HG02571 (cell line): ENCODE measurements around the gene MSN.
A peak's percentile ranks its signal among the peaks of the same experiment; 100 is the strongest.

Source experiments
- ATAC-seq: cut with Tn5 transposase; IDR thresholded peaks from one replicate; pipeline ENCODE4 v1.9.1; 2021; ENCODE audit warnings: mild to moderate bottlenecking, moderate library complexity; ENCODE audit not compliant: unreplicated experiment

Gene MSN

DNA sequence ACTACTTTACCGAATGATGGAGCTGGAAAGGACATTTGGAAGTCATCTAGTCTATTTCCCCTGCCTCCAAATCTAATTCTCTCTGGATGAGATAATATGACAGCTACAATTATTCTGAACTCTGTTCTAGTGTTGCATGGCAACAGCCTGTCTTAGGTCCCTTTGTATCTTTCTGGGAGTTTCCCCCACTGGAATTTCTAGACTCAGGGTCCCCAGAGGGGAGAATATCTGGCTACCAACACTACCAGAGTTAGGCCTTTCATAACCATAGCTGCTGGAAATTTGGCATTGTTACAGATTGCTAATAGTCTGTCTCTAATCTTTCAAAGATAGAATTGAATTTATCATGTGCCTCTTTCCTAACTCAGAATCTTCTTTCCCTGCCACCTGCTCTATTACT, 4.5 kb downstream of the MSN start:
- no peak for ATAC-seq

DNA sequence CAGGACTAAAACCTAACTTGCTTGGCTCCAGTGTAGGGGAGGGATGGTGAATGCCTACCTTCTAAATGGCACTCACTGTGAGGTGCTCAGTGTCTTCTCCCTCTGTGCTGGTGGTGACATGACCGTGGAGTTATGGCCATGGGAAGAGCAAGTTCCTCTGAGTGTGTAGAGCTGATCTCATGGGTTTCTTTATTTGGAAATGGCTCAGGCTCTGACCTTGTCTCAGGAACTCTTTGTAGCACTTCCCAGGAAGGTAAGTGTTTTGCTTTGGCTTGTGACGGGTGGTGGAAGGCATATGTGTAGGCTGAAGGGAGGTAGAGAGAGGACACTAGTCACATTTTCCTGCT, 6.4 kb downstream of the MSN start:
- ATAC-seq, result no peak

DNA sequence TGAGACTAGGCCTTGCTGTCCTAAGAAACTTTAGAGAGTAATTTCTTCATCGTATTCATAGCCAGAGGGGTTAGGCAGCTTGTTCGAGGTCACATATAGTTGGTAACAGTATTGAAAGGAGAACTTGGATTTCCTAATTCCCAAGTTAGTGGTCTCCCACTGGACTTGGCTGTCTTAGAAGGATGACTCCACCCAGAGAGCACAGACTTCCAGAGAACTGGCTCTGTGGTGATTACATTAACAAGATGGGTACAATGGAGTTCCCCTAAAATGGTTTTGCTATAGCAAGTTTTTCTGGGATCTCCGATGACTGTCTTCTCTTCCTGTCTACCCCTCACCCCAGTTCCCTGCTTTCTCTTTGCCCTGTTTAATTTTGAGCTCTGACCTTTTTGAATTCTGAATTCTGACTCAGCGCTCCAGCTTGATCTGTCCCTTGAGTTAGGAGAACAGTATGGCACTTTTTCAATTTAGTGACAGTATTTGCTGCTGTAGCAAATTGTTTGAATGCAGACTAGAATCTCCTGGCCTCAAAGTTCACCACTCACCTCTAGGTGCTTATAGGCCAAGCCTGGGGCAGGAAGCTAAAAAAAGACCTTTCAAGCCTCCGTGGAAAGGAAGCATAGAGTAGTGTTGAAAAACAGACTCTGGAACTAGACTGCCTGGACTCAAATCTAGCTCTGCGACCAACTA, 6.9 kb downstream of the MSN start:
- no peak for ATAC-seq

DNA sequence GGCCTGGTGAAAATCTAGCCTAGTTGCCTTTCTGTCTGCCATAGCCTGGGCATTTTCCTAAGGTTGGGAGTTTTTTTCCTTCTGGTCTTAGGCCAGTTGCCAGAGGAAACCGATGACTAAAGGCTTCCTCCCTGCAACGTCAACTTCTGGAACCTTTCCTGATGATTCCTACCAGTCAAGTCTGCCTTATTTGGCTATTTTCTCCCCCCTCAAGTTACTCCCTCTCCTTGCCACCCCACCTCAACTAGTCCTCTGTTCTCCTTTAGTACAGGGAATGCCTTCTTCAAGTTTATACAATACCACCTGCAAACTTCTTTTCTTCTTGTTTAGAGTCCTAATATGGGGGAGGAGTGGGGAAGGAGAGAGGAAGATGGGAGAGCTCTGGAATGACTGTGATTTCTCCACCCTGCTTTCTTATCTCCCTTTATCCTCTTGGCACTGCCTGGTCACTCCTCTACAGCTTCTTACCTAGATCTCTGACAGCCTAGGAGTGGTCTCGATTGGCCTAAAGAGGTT, 10.6 kb downstream of the MSN start:
- ATAC-seq, result no peak

DNA sequence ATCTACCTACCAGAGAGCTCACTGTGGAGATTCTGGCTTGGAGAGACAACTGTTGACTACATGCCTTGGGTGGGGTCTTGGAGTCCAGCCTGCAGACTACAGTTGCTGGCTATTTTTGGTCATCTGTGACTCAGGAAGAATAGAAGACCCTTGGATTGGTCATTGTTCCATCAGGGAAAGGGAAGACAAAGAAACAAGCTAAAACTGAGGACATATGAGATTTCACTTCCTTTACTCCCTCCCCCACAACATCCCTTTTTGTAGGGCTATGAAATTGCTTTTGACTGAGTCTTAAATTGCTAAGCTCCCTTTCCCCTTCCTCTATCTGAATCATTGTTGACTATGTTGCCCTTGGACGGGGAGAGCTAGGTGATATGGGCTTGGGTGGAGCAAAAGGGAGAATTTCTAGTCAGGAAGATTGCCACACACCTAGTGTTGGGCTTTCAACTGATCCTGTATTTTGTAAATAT, 11.7 kb downstream of the MSN start:
- no peak for ATAC-seq

DNA sequence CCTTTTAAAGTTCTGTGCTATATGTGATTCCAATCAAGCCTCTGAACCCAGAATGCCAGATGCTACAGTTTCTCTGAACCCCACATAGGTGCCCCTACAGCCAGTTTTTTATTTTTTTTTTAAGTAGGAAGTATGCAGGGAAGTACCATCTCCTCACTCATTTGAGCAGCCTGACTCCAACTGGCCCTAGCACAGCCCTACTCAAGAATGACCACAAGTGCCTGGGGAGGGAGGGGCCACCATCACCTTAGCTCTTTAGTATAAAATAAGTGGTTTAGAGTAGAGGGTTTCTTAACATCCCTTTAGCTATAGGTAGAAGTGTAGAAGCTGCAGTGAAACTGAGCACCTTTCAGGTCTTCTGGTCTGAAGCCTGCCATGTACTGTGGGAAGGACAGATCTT, 14.4 kb downstream of the MSN start:
- no peak for ATAC-seq

DNA sequence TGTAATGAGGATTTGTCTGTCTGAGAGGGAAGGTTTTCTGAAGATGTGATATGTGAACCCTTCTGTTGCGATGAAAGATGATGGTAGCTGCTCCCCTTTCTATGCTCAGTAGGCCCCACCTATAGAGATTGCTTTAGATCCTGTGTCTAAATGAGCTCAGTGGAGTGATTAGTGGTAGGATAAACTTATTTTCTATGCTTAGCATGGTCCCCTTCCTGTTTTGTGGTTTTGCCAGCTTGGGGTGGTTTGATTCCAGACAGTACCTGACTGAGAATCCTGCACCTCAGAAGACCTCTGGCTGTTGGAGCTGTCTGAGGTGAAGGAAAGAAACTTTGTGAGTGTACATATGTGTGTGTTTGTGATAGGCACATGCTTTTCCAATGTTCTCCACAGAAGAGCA, 17.7 kb downstream of the MSN start:
- no peak for ATAC-seq

DNA sequence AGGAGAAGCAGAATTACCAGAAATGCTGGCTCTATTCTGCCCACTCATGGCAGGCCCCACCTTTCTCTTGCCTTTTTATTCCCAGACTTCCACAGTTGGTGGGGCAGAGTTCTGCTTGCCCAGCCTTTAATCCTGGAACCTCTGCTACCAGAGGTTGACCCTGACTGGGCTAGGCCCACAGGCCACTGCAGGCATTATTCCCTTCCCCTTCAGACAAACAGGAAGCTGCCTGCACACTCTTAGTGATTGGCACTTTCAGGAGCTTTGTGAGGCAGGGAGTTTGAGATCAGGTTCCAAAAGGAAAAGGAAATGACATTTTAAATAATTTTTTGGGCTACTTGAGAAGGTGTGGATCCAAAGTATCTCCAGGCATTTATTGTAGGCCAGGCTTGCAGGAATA, 18.8 kb downstream of the MSN start:
- ATAC-seq, result no peak

DNA sequence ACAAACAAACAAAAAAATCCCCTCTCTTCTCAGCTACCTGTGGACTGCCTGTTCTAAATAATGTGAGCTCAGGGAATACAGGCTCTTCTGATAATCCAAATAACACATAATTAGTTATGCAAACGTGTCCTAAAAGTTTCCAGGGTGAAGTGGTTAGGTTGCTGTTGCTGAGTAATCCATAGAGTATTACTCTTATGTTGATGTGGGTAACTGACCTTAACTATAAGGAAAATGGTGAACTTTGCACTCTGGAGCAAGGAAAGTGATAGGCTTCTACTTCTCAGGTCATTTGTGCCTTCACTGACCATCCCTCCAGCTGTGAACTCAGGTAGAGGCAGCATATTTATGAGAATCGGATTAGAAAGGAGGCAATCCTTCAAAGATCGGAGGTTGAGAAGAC, 19.9 kb downstream of the MSN start:
- no peak for ATAC-seq

DNA sequence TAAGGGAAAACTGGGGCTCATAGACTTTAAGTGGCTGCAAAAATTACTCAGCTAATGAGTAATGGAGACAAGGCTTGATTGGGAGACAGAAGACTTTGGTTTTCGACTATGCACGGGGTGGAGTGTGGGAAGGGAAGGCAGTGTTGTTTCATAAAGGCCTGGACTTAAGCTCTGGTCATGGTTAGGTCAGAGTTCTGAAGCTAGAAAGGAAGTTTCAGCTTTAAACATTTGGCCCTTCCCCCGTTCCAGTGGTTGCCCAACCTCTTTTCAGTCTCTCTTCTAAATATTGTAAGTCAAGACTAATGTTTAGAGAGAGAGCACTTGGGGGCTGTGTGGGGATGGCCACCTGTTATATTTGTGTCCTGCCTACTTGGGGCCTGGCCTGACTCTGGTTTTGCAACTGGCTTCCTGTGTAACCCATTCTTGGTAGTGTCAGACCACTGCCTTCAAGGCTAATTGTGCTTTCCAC, 21.0 kb downstream of the MSN start:
- ATAC-seq, result peak; percentile 74

DNA sequence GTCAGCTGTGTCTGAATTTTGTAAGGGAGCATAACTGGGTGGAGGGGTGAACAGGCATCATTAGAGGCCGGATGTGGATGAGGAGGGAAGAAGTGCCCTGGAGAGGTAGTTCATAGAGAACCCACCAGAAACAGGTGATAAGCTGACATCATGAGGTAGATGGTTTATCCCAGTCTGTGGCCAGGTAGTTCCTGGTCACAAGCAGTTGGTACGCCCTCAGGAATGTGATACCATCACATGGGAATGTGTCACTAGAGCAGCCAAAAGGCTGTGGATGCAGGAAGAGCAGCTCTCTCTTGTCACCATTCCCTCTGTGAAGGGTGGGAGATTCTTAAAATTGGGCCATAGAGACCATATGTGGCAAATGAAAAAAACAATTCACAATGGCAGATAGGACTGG, 21.9 kb downstream of the MSN start:
- ATAC-seq, result no peak

DNA sequence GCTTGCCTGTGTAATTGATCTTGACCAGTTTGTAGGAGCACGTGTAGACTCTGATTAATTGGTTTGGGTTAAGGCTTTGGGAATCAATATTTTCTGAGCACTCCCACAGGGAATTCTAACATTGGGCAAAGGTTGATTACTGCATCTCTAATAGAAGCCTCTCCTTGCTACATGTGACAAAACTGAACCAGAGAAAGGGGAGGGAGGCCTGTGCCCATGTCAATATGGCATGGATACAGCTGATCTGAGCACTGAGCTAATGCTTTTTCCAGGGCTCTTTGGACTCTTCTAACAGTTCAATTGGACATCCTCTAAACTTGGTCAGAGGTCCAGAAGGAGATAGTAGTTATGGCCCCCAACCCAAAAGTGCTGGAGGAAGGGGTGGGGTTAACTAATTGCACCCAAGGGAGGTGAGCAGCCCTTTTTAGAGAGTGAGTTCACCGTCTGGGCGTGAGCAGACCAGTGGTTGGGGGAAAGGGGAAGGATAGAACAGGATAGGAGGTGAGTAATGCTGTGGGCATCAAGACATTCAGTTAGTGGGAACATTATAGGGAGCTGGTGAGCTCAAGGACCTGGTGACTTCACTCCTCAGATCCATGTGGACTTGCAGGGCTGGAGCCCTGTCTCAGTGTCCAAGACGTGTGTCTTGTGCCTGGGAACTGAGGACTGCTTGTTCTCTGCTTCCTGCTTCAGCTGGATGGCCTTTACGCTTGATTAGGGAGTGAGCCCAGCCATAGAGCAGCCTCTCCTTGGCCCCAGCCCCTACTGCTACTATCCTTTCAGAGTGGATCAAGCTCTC, 22.8 kb downstream of the MSN start:
- ATAC-seq, result no peak

DNA sequence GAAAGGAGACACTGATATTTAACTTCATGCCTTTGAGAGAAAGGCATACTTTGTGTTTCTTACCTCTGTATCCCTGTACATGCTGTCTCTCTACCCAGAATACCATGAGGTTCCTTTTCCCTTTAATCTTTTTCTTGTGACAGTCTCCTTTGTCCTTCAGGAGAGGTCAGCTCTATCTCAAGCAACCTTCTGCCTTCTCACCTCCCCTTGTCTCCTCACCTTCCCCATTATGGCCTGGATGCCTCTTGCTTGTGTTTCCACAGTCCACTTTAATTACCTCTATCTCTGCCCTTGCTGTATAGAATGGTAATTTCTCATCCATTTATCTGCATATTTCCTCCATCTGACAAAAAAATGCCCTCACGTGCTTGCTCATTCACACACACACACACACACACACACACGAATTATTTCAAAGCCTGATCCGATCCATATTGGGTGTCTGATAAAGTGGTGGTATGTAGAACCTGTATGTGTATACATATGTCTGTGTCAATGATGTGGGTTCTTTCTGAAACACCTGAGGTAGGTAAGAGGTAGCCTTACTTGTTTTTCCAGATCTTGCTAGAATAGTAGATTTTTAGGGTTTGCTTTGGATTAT, 28.5 kb downstream of the MSN start:
- ATAC-seq, result no peak

DNA sequence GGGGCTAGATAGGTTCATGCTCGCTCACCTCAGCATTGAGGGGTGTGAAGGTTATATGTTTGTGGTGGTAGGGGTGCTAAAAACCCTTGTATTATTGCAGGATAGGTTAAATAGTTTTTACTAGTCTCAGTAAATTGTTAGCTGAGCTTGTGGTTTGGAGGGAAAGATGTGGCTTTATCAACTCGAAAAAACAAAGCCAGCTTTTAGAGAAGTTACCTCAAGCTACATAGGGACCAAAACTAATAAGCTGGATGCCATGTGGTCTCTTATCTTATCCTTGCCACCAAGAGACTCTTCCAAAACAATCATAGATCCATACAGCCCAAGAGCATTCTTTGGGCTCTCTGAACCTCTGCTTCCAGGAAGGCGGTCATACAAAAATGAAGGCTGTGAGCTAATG, 29.2 kb downstream of the MSN start:
- no peak for ATAC-seq

DNA sequence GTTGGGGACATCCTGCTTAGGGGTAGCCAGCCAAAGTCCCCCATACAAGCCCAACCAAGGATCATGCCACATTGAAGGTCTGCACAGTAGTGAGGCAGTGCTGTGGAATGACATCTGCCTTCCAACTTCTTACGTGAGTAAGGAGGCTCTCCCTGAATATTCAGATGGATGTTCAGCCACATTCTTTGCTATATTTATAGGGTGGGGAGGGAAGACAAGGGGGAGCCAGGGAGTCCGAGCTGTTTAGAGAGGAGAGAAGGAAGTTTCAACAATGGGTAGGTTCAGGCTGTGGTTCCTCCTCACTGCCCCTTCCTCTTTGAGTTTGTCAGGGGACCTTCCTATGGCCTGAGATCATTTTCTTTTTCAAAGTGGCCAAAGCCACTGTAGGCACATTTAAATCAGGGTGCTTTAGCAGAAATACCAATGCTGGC, 29.8 kb downstream of the MSN start:
- no peak for ATAC-seq

DNA sequence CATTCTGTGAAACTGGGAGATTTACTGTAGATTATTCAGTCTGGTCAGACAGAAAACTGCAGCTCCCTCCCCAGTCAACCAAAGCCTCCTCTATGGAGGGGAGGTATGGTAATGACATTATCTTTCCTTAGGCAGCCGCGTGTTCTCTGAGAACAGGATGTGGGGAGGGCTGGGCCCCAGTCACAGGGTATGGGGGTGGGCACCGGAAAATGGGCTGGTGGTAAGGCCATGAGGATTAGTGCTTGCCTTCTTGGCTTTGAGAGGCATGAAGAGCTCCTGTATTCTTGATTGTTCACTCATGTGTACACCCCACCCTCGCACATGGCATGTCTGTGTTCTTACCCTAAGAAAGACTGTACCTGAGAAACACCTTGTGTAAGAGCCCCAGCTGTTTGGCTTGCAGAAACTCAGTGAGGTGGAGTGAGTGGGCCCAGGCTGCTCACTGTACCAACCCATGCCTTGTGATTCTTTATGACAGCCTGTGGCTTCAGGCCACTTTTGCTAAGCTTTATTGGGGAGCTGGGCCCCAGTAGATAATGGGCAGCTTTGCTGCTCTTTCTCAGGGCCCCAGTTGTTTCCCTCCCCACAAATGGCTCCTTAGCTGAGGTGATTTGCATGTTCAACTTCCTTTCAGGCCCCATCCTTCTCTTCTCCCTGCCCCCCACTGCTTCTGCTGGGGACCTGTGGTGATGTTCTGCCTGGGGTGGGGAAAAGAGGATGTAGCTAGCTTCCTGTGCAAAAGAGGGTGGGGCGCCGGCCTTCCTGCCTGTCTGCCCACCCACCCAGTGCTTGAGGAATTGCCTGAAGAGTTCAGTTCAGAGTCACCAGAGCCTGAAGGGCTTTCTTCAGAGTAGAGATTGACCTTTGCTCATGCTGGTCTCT, 30.7 kb downstream of the MSN start:
- ATAC-seq, result peak; percentile 64

DNA sequence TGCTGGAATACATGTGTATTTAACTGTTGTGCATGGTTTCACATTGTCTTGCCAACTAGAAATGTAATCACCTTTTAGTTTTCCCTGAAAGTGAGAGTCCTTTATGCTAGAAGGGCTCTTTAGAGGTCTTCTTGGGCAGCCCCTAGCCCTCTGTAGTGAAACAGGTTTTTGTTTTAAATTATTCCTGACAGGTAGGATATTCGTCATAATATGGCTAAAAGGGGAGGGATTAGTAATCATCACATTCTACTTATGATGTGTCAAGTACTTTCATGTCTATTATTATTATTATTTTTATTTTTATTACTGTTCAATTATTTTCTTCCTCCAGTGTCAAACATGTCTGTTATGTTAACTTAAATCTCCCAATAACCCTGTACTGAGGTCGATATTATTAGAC, 35.5 kb downstream of the MSN start:
- no peak for ATAC-seq

DNA sequence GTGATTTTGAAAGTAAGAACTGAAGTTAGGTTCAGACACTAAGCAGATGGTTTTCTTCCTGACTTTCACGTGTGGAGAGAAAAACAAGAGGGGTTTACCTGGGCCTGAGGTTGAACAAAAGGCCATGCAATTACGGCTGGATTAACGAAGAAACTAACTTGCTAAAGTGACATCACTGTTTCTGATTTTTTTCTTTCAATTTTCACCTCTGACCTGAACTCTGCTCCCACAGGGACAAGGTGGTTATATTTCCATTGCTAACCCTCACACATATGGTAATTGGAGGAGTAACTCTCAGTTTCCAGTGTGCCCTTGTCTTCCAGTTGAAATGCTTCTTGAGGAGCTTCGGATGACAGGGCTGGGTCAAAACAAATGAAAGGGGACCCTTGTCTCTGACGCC, 38.0 kb downstream of the MSN start:
- ATAC-seq, result no peak

DNA sequence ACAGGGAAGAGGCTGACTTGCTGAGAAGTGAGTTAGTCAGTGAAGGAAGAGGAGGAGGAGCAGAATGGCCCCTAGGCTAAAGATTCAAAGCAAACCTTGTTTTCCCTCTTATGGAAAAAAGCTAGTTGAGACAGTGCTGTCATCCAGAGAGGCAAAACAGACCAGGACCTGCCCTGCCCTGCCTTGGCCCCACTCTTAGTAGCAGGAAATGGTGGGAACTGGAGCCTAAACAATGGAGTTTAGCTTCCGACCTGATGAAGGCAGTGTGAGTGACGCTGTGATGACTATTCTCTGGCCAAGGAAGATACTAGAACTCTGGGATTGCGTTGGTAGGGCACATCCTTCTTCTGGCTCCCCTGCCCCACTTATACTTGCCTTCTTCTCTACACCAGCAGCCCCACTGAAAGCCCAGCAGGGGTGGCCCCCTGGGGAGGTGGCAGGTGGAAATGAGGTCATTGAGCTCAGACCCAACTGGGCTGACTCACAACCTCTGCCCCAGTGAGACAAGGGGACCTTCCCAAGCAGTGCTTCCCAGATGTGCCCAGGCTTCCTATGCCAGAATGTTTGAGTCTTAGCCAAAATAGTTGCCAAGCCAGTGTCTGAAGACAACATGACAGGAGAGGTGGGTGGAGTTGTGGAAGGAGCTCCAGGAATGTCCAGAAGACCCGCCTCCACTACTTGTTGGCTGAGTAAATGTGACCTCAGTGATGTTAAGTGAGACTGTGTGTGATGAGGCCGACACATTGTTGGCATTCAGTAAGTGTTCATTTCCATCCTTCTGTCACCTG, 38.8 kb downstream of the MSN start:
- peak; percentile 74 for ATAC-seq

DNA sequence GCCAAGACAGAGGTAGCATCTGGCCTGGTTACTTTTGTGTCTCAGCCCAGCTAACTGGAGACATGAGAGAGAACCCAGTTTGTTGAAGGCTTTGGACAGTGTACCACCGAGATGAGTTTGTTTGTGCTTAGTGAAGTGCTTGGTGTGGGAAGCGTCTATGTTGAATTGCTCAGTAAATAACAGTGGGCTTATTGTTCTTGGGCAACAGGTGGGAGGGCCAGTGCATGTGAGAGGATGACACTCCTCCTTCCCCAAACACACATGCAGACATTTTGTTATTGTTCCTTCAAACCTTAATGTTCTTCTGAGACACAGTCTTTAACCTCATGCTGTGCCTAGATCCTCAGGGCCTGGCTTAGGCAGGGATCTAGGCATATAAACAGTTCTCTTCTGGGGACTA, 39.7 kb downstream of the MSN start:
- no peak for ATAC-seq
